Panc1 (cell line): ENCODE measurements around the gene SHROOM3.

Experiments
- CTCF ChIP-seq: fragments of 450-650 bp; IDR thresholded peaks from 2 replicates; pipeline ENCODE4 v1.5.1; 2017; ENCODE audit warnings: mild to moderate bottlenecking
- POLR2AphosphoS5 ChIP-seq: IDR thresholded peaks from 2 replicates; pipeline ENCODE4 v1.6.1; 2012; ENCODE audit warnings: mild to moderate bottlenecking, low read depth, low read length, moderate library complexity

DNA sequence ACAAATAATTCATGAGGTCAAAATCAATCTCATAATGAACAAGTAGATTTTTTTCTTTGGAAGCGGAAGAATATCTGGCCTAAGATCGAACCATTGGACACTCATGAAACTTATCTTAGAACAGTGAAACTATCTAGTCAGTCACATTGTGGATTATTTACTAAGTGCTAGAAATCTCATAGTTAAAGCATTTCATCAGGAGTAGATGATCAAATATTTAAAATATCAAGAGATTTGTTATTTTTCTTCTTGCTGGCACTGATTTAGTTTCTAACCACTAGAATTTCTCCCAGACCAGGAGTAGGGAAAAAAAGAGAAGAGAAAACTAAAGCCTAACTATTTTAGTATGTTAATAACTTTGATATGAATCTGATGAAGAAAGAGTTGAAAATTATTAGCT, 105.5 kb downstream of the SHROOM3 start:
- TF ChIP-seq CTCF (no peak), POLR2AphosphoS5 (no peak)
